BLaER1 treated with 17β-estradiol and CSF1 and Interleukin-3, amounts not matched to agents 10 nM and 100 nM (cell line): ENCODE measurements around the gene SLC24A3.
A peak's percentile ranks its signal among the peaks of the same experiment; 100 is the strongest.

Experiments
- H3K27ac ChIP-seq, 11 experiments: shearing (Covaris generic); formaldehyde crosslinking; 2 replicates each; pipeline ENCODE4 v1.8.1; 2022
- H3K27me3 ChIP-seq, 11 experiments: shearing (Covaris generic); formaldehyde crosslinking; 2 replicates each; pipeline ENCODE4 v1.8.1; 2022
- H3K36me3 ChIP-seq, 11 experiments: shearing (Covaris generic); formaldehyde crosslinking; 2 replicates each; pipeline ENCODE4 v1.8.1; 2022
- H3K4me1 ChIP-seq, 10 experiments: shearing (Covaris generic); formaldehyde crosslinking; 2 replicates each; pipeline ENCODE4 v1.8.1; 2022
- H3K4me2 ChIP-seq, 11 experiments: shearing (Covaris generic); formaldehyde crosslinking; 2 replicates each; pipeline ENCODE4 v1.8.1; 2022
- H3K4me3 ChIP-seq, 10 experiments: shearing (Covaris generic); formaldehyde crosslinking; 2 replicates each; pipeline ENCODE4 v1.8.1; 2022
- H3K9ac ChIP-seq, 11 experiments: shearing (Covaris generic); formaldehyde crosslinking; 2 replicates each; pipeline ENCODE4 v1.8.1; 2022
- H3K9me3 ChIP-seq, 11 experiments: shearing (Covaris generic); formaldehyde crosslinking; replicated peaks in 1 of 11; 2 replicates each; pipeline ENCODE4 v1.8.1; 2022
- H4K20me1 ChIP-seq, 11 experiments: shearing (Covaris generic); formaldehyde crosslinking; 2 replicates each; pipeline ENCODE4 v1.8.1; 2022
- Cebpa-rat ChIP-seq, 11 experiments: shearing (Covaris generic); IDR thresholded peaks; 2 replicates each; pipeline ENCODE4 v1.8.1; 2022

SLC24A3 gene

GRCh38 chr20:19554666-19555065 lies 342.2 kb downstream of the SLC24A3 start:
- no peaks in the 10 kb centered on the region for H3K9me3 ChIP-seq
- H4K20me1 ChIP-seq: no peaks in the 10 kb centered on the region
- H3K4me2 ChIP-seq: no peak overlapping the region
- no peaks in the 10 kb centered on the region for H3K36me3 ChIP-seq
- peaks cover 0 to 32% (median 17%) of the 10 kb centered on the region in 10 experiments; a peak in 14 of 20 replicates for H3K4me1 ChIP-seq
- no peak for TF ChIP-seq Cebpa-rat (IDR thresholded peaks at IDR 0.05)
- H3K27ac ChIP-seq: no peak overlapping the region
- no peak overlapping the region for H3K4me3 ChIP-seq
- H3K27me3 ChIP-seq: no peaks in the 10 kb centered on the region
- no peak overlapping the region for H3K9ac ChIP-seq

GRCh38 chr20:19555726-19556125 lies 343.3 kb downstream of the SLC24A3 start:
- H3K36me3 ChIP-seq: no peaks in the 10 kb centered on the region
- H3K4me3 ChIP-seq: no peak overlapping the region
- no peaks in the 10 kb centered on the region for H3K9me3 ChIP-seq
- H3K4me1 ChIP-seq: peaks cover 0 to 40% (median 20%) of the 10 kb centered on the region in 10 experiments; a peak in 14 of 20 replicates
- no peaks in the 10 kb centered on the region for H3K27me3 ChIP-seq
- no peaks in the 10 kb centered on the region for H4K20me1 ChIP-seq
- H3K27ac ChIP-seq: no peak overlapping the region
- H3K9ac ChIP-seq: no peak overlapping the region
- no peak for TF ChIP-seq Cebpa-rat (IDR thresholded peaks at IDR 0.05)
- no peak overlapping the region for H3K4me2 ChIP-seq

GRCh38 chr20:19557291-19557690 lies 344.8 kb downstream of the SLC24A3 start:
- no peaks in the 10 kb centered on the region for H3K36me3 ChIP-seq
- no peaks in the 10 kb centered on the region for H3K9me3 ChIP-seq
- H3K4me2 ChIP-seq: peak overlapping the region in 5 of 11 experiments; percentile 30 to 38 (median 33); a peak in 9 of 22 replicates
- no peak overlapping the region for H3K4me3 ChIP-seq
- H3K9ac ChIP-seq: no peak overlapping the region
- no peaks in the 10 kb centered on the region for H3K27me3 ChIP-seq
- H4K20me1 ChIP-seq: no peaks in the 10 kb centered on the region
- TF ChIP-seq Cebpa-rat (IDR thresholded peaks at IDR 0.05): no peak
- no peak overlapping the region for H3K27ac ChIP-seq
- H3K4me1 ChIP-seq: peaks cover 0 to 37% (median 16%) of the 10 kb centered on the region in 10 experiments; a peak in 14 of 20 replicates

GRCh38 chr20:19560881-19561480 lies 348.5 kb downstream of the SLC24A3 start:
- Histone ChIP-seq H3K9me3 (no peaks in the 10 kb centered on the region), H3K9ac (no peak overlapping the region), H3K4me1 (peaks cover 0 to 19% (median 11%) of the 10 kb centered on the region in 10 experiments; a peak in 11 of 20 replicates), H3K27me3 (no peaks in the 10 kb centered on the region), H3K4me3 (no peak overlapping the region), H3K27ac (no peak overlapping the region), H3K4me2 (no peak overlapping the region), H4K20me1 (no peaks in the 10 kb centered on the region), H3K36me3 (no peaks in the 10 kb centered on the region)
- no peak for TF ChIP-seq Cebpa-rat (IDR thresholded peaks at IDR 0.05)

GRCh38 chr20:19562426-19562825 lies 350.0 kb downstream of the SLC24A3 start:
- Histone ChIP-seq H3K9ac (no peak overlapping the region), H3K36me3 (no peaks in the 10 kb centered on the region)

DNA sequence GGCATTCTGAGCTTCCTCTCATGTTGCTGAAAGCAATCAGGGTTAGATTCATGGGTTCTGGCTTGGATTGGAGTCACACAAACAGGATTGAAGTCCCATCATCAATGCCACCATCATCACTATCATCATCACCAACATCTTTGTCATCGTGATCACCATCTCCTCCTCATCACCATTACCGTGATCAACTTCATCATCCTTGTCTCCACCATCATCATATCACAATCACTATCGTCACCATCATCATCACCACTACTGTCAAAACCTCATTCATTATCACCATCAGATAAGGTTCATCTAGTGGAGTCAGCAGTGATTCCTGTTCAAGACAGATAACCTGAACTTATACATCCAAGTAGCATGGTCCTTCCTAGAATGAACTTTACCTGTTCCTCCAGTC lies 351.8 kb downstream of the SLC24A3 start:
- Histone ChIP-seq H3K27ac (no peak overlapping the region), H3K36me3 (no peaks in the 10 kb centered on the region), H3K4me3 (no peak overlapping the region), H4K20me1 (no peaks in the 10 kb centered on the region), H3K4me2 (no peak overlapping the region), H3K27me3 (no peaks in the 10 kb centered on the region), H3K4me1 (peaks cover 0 to 11% (median 0%) of the 10 kb centered on the region in 10 experiments; a peak in 7 of 20 replicates), H3K9ac (no peak overlapping the region), H3K9me3 (peaks cover 0 to 5% (median under 1%) of the 10 kb centered on the region in 11 experiments; a peak in 11 of 22 replicates)
- no peak for TF ChIP-seq Cebpa-rat (IDR thresholded peaks at IDR 0.05)

More at GRCh38 chr20:19562426-19562825, 350.0 kb downstream of the SLC24A3 start:
- no peaks in the 10 kb centered on the region for H3K9me3 ChIP-seq
- H3K4me2 ChIP-seq: no peak overlapping the region
- no peak for TF ChIP-seq Cebpa-rat (IDR thresholded peaks at IDR 0.05)
- H4K20me1 ChIP-seq: no peaks in the 10 kb centered on the region
- no peak overlapping the region for H3K27ac ChIP-seq
- H3K4me3 ChIP-seq: no peak overlapping the region
- H3K27me3 ChIP-seq: no peaks in the 10 kb centered on the region
- peaks cover 0 to 17% (median 8%) of the 10 kb centered on the region in 10 experiments; a peak in 11 of 20 replicates for H3K4me1 ChIP-seq

DNA sequence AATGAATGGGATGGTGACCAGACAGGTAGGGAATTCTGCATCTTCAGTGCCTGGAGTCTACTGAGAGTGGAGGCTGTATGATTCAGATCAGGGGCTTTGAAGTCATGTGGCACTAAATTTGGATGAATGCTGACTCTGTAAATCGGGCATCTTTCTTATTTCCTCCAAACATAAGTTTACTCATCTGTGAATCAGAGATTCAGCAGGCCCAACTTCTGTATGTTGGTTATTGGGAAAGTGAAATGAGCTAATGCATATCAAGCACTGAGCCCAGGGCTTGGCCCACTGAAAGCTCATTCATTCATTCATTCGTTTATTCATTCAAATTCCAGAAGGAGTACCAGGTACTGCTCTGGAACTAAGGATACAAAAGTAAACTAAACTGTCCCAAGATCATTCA lies 353.3 kb downstream of the SLC24A3 start:
- peaks cover 12 to 19% (median 15%) of the 10 kb centered on the region in 11 experiments; a peak in 21 of 22 replicates for H3K9me3 ChIP-seq
- no peak overlapping the region for H3K4me3 ChIP-seq
- no peaks in the 10 kb centered on the region for H4K20me1 ChIP-seq
- no peak overlapping the region for H3K4me2 ChIP-seq
- no peak for TF ChIP-seq Cebpa-rat (IDR thresholded peaks at IDR 0.05)
- H3K36me3 ChIP-seq: no peaks in the 10 kb centered on the region
- no peak overlapping the region for H3K9ac ChIP-seq
- H3K27me3 ChIP-seq: no peaks in the 10 kb centered on the region
- peaks cover 0 to 5% (median 0%) of the 10 kb centered on the region in 10 experiments; a peak in 2 of 20 replicates for H3K4me1 ChIP-seq
- H3K27ac ChIP-seq: no peak overlapping the region

- Histone ChIP-seq H3K9ac (no peak overlapping the region), H3K4me1 (peaks cover 0 to 5% (median 0%) of the 10 kb centered on the region in 10 experiments; a peak in 2 of 20 replicates)
Measured at GRCh38 chr20:19566226-19566945, 353.9 kb downstream of the SLC24A3 start.

DNA sequence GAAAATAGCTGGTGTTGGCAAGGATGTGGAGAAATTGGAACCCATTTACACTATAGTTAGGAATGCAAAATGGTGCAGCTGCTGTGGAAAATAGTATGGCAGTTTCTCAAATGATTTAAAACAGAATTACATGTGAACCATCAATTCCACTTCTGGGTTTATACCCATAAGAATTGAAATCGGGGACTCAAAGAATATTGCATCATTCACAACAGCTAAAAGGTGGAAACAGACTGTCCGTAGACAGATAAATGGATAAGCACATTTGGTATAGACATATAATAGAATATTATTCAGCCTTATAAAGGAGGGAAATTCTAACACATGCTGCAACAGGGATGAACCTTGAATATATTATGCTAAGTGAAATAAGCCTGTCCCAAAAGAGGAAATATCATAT lies 355.7 kb downstream of the SLC24A3 start:
- Histone ChIP-seq H3K27ac (no peak overlapping the region), H3K4me2 (no peak overlapping the region), H3K36me3 (no peaks in the 10 kb centered on the region), H3K4me3 (no peak overlapping the region), H3K9ac (no peak overlapping the region), H3K27me3 (no peaks in the 10 kb centered on the region), H3K9me3 (peaks cover 12 to 22% (median 19%) of the 10 kb centered on the region in 11 experiments; a peak in 21 of 22 replicates), H4K20me1 (no peaks in the 10 kb centered on the region), H3K4me1 (peaks cover 0 to 10% (median 0%) of the 10 kb centered on the region in 10 experiments; a peak in 2 of 20 replicates)
- TF ChIP-seq Cebpa-rat (IDR thresholded peaks at IDR 0.05): no peak

More at GRCh38 chr20:19566226-19566945, 353.9 kb downstream of the SLC24A3 start:
- Histone ChIP-seq H3K9me3 (peaks cover 12 to 22% (median 19%) of the 10 kb centered on the region in 11 experiments; a peak in 21 of 22 replicates), H3K27ac (no peak overlapping the region), H3K4me2 (no peak overlapping the region), H3K4me3 (no peak overlapping the region), H3K36me3 (no peaks in the 10 kb centered on the region), H3K27me3 (no peaks in the 10 kb centered on the region), H4K20me1 (no peaks in the 10 kb centered on the region)
- no peak for TF ChIP-seq Cebpa-rat (IDR thresholded peaks at IDR 0.05)
